Measurements from ENCODE around the gene ZNF524. TPM values are rescaled to one million over a fixed set of nuclear protein-coding genes. Genes with fewer than 3 reads are reported as not detected.

Gene ZNF524
- total and polyA plus RNA-seq, 12 donors: 0.93 to 83.7 (median 28.3) TPM

DNA sequence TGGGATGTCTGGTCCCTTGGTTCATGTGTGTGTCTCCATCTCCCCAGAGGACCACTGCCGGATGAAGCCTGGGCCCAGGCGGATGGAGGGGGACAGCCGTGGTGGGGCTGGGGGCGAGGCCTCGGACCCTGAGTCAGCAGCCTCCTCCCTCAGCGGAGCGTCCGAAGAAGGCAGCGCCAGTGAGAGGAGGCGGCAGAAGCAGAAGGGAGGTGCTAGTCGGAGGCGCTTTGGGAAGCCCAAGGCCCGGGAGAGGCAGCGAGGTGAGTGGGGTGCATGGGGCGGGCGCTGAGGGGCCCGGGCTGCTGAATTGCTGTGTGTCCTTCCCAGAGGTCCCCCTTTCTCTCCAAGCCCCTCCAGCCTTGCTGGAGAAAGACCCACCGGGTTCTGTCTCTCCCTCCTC is 51.1 kb downstream of the ZNF524 start:
- H3K27ac ChIP-seq: no peak overlapping the region
- no peaks in the 10 kb centered on the region for H3K27me3 ChIP-seq
- intact Hi-C loops (cut with DNase I): no loop called here
- no peak for DNase-seq
- TF ChIP-seq POLR2A (IDR thresholded peaks at IDR 0.05): no peak
- TF ChIP-seq, protein P1, sequence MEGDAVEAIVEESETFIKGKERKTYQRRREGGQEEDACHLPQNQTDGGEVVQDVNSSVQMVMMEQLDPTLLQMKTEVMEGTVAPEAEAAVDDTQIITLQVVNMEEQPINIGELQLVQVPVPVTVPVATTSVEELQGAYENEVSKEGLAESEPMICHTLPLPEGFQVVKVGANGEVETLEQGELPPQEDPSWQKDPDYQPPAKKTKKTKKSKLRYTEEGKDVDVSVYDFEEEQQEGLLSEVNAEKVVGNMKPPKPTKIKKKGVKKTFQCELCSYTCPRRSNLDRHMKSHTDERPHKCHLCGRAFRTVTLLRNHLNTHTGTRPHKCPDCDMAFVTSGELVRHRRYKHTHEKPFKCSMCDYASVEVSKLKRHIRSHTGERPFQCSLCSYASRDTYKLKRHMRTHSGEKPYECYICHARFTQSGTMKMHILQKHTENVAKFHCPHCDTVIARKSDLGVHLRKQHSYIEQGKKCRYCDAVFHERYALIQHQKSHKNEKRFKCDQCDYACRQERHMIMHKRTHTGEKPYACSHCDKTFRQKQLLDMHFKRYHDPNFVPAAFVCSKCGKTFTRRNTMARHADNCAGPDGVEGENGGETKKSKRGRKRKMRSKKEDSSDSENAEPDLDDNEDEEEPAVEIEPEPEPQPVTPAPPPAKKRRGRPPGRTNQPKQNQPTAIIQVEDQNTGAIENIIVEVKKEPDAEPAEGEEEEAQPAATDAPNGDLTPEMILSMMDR (IDR thresholded peaks at IDR 0.05): no peak
- H3K9me3 ChIP-seq (replicated peaks in 1 of 3): no peaks in the 10 kb centered on the region
- peaks cover 24 to 29% of the 10 kb centered on the region in 2 donors for H3K4me1 ChIP-seq (replicated peaks in 1 of 2)
- H3K36me3 ChIP-seq (replicated peaks in 1 of 2): peaks cover 0 to 8% of the 10 kb centered on the region in 2 donors
- no peak overlapping the region for H3K4me3 ChIP-seq
- WGBS, 4 donors: 84 to 90% (median 87%) methylated on average over 16 to 18 of the region's 18 CpGs

DNA sequence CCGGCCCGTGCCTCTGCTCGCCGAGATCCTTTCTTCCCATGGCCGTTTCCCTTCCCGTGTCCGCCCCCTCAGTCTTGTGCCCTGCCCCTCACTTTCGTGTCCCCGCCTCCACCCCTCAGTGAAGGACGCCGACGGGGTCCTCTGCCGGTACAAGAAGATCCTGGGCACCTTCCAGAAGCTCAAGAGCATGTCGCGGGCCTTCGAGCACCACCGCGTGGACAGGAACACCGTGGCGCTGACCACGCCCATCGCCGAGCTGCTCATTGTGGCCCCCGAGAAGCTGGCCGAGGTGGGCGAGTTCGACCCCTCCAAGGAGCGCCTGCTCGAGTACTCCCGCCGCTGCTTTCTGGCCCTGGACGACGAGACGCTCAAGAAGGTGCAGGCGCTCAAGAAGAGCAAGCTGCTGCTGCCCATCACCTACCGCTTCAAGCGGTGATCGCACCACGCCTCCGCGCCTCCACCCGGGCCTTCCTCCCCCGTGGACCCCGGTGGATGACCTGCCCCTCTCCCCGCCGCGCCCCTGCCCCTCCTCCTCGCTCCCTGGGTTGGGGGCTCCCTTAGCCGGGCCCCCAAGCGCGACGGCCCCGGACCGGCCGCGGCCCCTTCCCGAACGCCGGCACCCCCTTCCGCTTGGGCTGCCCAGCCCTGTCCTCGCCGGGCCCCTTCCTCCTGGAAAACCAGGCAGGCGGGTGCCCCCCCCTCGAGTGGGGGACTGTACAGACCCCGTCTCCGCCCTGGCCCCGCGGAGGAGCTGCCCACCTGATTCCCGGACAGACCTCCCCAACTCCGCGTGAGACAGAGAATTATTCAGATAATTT is 52.4 kb downstream of the ZNF524 start:
- Histone ChIP-seq H3K4me3 (no peak overlapping the region), H3K27me3 (no peaks in the 10 kb centered on the region), H3K27ac (peak overlapping the region in 1 of 5 donors; percentile 95), H3K36me3 (replicated peaks in 1 of 2) (peaks cover 0 to 8% of the 10 kb centered on the region in 2 donors), H3K9me3 (replicated peaks in 1 of 3) (no peaks in the 10 kb centered on the region), H3K4me1 (replicated peaks in 1 of 2) (peaks cover 32 to 34% of the 10 kb centered on the region in 2 donors)
- 77 to 81% (median 78%) methylated on average over 44 to 71 of the region's 71 CpGs for WGBS, 4 donors
- intact Hi-C loops (cut with DNase I): no loop called here
- peak in 4 of 7 donors; percentile 42 to 70 (median 64) for DNase-seq
- TF ChIP-seq, protein P1 (IDR thresholded peaks at IDR 0.05): no peak
- no peak for TF ChIP-seq POLR2A (IDR thresholded peaks at IDR 0.05)

Other genes starting within 250 kb of the ZNF524 start
- gene COX6B2, start 245.6 kb upstream of the ZNF524 start, total RNA-seq: under 1 TPM in 2 of 9 donors, not detected in 7; 0.17 to 0.18 TPM
- not detected for gene COX6B2, start 245.6 kb upstream of the ZNF524 start, polyA plus RNA-seq
- not detected for gene GARIN5B, start 237.0 kb upstream of the ZNF524 start, total RNA-seq
- not detected for gene GARIN5B, start 237.0 kb upstream of the ZNF524 start, polyA plus RNA-seq
- gene IL11, start 229.8 kb upstream of the ZNF524 start, total RNA-seq: under 1 TPM in 2 of 9 donors, not detected in 7; 0.17 to 0.28 TPM
- 1 to 10 TPM in 1 of 3 donors, under 1 TPM in 1, not detected in 1; 0.24 to 1.1 TPM for gene IL11, start 229.8 kb upstream of the ZNF524 start, polyA plus RNA-seq
- gene TMEM190, start 223.5 kb upstream of the ZNF524 start, total RNA-seq: 1 to 10 TPM in 2 of 9 donors, under 1 TPM in 1, not detected in 6; 0.55 to 2.3 (median 1.1) TPM
- 10 to 100 TPM in 1 of 3 donors, 1 to 10 TPM in 1, under 1 TPM in 1; 0.62 to 63.0 (median 4.7) TPM for gene TMEM190, start 223.5 kb upstream of the ZNF524 start, polyA plus RNA-seq
- gene TMEM238, start 216.0 kb upstream of the ZNF524 start, total RNA-seq: 1 to 10 TPM in 8 of 9 donors, under 1 TPM in 1; 0.28 to 9.3 (median 2.9) TPM
- under 1 TPM in 1 of 3 donors, not detected in 2; 0.13 TPM for gene TMEM238, start 216.0 kb upstream of the ZNF524 start, polyA plus RNA-seq
- gene RPL28, start 214.4 kb upstream of the ZNF524 start, total RNA-seq: 1,000 to 10,000 TPM in 4 of 9 donors, 100 to 1,000 TPM in 5; 194 to 2,378 (median 694) TPM
- gene RPL28, start 214.4 kb upstream of the ZNF524 start, polyA plus RNA-seq: 1,000 to 10,000 TPM in 2 of 3 donors, 100 to 1,000 TPM in 1; 577 to 2,804 (median 2,164) TPM
- gene UBE2S, start 192.5 kb upstream of the ZNF524 start, total RNA-seq: 10 to 100 TPM; 13.0 to 57.1 (median 20.3) TPM
- 10 to 100 TPM in 2 of 3 donors, 1 to 10 TPM in 1; 8.8 to 18.0 (median 11.9) TPM for gene UBE2S, start 192.5 kb upstream of the ZNF524 start, polyA plus RNA-seq
- under 1 TPM in 5 of 9 donors, not detected in 4; 0.08 to 0.49 (median 0.20) TPM for gene SHISA7, start 157.0 kb upstream of the ZNF524 start, total RNA-seq
- 1 to 10 TPM in 2 of 3 donors, under 1 TPM in 1; 0.47 to 1.3 (median 1.1) TPM for gene SHISA7, start 157.0 kb upstream of the ZNF524 start, polyA plus RNA-seq
- 100 to 1,000 TPM in 1 of 9 donors, 10 to 100 TPM in 8; 58.2 to 181 (median 78.3) TPM for gene ISOC2, start 138.6 kb upstream of the ZNF524 start, total RNA-seq
- gene ISOC2, start 138.6 kb upstream of the ZNF524 start, polyA plus RNA-seq: 100 to 1,000 TPM in 1 of 3 donors, 10 to 100 TPM in 2; 18.1 to 119 (median 75.0) TPM
- not detected for gene C19orf85, start 135.5 kb upstream of the ZNF524 start, total RNA-seq
- gene C19orf85, start 135.5 kb upstream of the ZNF524 start, polyA plus RNA-seq: not detected
- 10 to 100 TPM in 3 of 9 donors, 1 to 10 TPM in 5, under 1 TPM in 1; 0.83 to 27.9 (median 8.7) TPM for gene ZNF628, start 123.7 kb upstream of the ZNF524 start, total RNA-seq
- gene ZNF628, start 123.7 kb upstream of the ZNF524 start, polyA plus RNA-seq: 10 to 100 TPM in 1 of 3 donors, 1 to 10 TPM in 1, under 1 TPM in 1; 0.04 to 17.5 (median 3.7) TPM
- gene NAT14, start 115.1 kb upstream of the ZNF524 start, total RNA-seq: 10 to 100 TPM in 6 of 9 donors, 1 to 10 TPM in 3; 4.9 to 46.7 (median 18.3) TPM
- 100 to 1,000 TPM in 1 of 3 donors, 10 to 100 TPM in 1, 1 to 10 TPM in 1; 6.2 to 108 (median 53.8) TPM for gene NAT14, start 115.1 kb upstream of the ZNF524 start, polyA plus RNA-seq
- gene SSC5D, start 111.9 kb upstream of the ZNF524 start, total RNA-seq: 1 to 10 TPM in 8 of 9 donors, under 1 TPM in 1; 0.33 to 6.8 (median 4.4) TPM
- gene SSC5D, start 111.9 kb upstream of the ZNF524 start, polyA plus RNA-seq: 1 to 10 TPM; 1.3 to 10.0 (median 1.5) TPM
- not detected for gene SBK2, start 63.2 kb upstream of the ZNF524 start, total RNA-seq
- not detected for gene SBK2, start 63.2 kb upstream of the ZNF524 start, polyA plus RNA-seq
- gene SBK3, start 54.7 kb upstream of the ZNF524 start, total RNA-seq: under 1 TPM in 2 of 9 donors, not detected in 7; 0.18 to 0.68 TPM
- gene SBK3, start 54.7 kb upstream of the ZNF524 start, polyA plus RNA-seq: under 1 TPM in 1 of 3 donors, not detected in 2; 0.10 TPM
- gene ZNF579, start 19.4 kb upstream of the ZNF524 start, total RNA-seq: 10 to 100 TPM in 2 of 9 donors, 1 to 10 TPM in 7; 2.1 to 15.8 (median 7.9) TPM
- gene ZNF579, start 19.4 kb upstream of the ZNF524 start, polyA plus RNA-seq: 10 to 100 TPM in 2 of 3 donors, 1 to 10 TPM in 1; 2.8 to 27.1 (median 12.2) TPM
- 10 to 100 TPM in 4 of 9 donors, 1 to 10 TPM in 5; 4.4 to 19.7 (median 9.2) TPM for gene FIZ1, start 771 bp upstream of the ZNF524 start, total RNA-seq
- 10 to 100 TPM in 2 of 3 donors, 1 to 10 TPM in 1; 6.3 to 19.6 (median 15.2) TPM for gene FIZ1, start 771 bp upstream of the ZNF524 start, polyA plus RNA-seq
- 10 to 100 TPM in 5 of 9 donors, 1 to 10 TPM in 3, under 1 TPM in 1; 0.72 to 19.6 (median 10.3) TPM for gene ZNF865, start 5.4 kb downstream of the ZNF524 start, total RNA-seq
- gene ZNF865, start 5.4 kb downstream of the ZNF524 start, polyA plus RNA-seq: 10 to 100 TPM in 2 of 3 donors, 1 to 10 TPM in 1; 2.0 to 24.7 (median 11.7) TPM
- 10 to 100 TPM in 3 of 9 donors, 1 to 10 TPM in 6; 5.4 to 16.3 (median 9.7) TPM for gene ZNF784, start 24.3 kb downstream of the ZNF524 start, total RNA-seq
- 10 to 100 TPM in 1 of 3 donors, 1 to 10 TPM in 2; 3.5 to 13.6 (median 8.3) TPM for gene ZNF784, start 24.3 kb downstream of the ZNF524 start, polyA plus RNA-seq
- 10 to 100 TPM in 8 of 9 donors, 1 to 10 TPM in 1; 8.0 to 68.7 (median 42.0) TPM for gene ZNF580, start 40.7 kb downstream of the ZNF524 start, total RNA-seq
- gene ZNF580, start 40.7 kb downstream of the ZNF524 start, polyA plus RNA-seq: 100 to 1,000 TPM in 1 of 3 donors, 10 to 100 TPM in 2; 16.6 to 101 (median 97.5) TPM
- gene ZNF581, start 43.4 kb downstream of the ZNF524 start, total RNA-seq: 10 to 100 TPM; 11.2 to 55.7 (median 22.7) TPM
- 10 to 100 TPM in 2 of 3 donors, 1 to 10 TPM in 1; 8.7 to 23.3 (median 22.4) TPM for gene ZNF581, start 43.4 kb downstream of the ZNF524 start, polyA plus RNA-seq
- gene CCDC106, start 47.9 kb downstream of the ZNF524 start, total RNA-seq: 10 to 100 TPM; 21.7 to 42.8 (median 27.3) TPM
- 10 to 100 TPM; 14.8 to 63.8 (median 42.8) TPM for gene CCDC106, start 47.9 kb downstream of the ZNF524 start, polyA plus RNA-seq
- 100 to 1,000 TPM in 6 of 9 donors, 10 to 100 TPM in 3; 76.0 to 178 (median 119) TPM for gene U2AF2, start 54.7 kb downstream of the ZNF524 start, total RNA-seq
- 100 to 1,000 TPM in 1 of 3 donors, 10 to 100 TPM in 2; 58.9 to 243 (median 85.3) TPM for gene U2AF2, start 54.7 kb downstream of the ZNF524 start, polyA plus RNA-seq
- 100 to 1,000 TPM in 8 of 9 donors, 10 to 100 TPM in 1; 20.1 to 235 (median 162) TPM for gene EPN1, start 74.9 kb downstream of the ZNF524 start, total RNA-seq
- 100 to 1,000 TPM in 1 of 3 donors, 10 to 100 TPM in 2; 27.8 to 151 (median 77.1) TPM for gene EPN1, start 74.9 kb downstream of the ZNF524 start, polyA plus RNA-seq
- not detected for gene NLRP9, start 138.1 kb downstream of the ZNF524 start, total RNA-seq
- not detected for gene NLRP9, start 138.1 kb downstream of the ZNF524 start, polyA plus RNA-seq
- gene RFPL4A, start 158.8 kb downstream of the ZNF524 start, total RNA-seq: under 1 TPM in 1 of 9 donors, not detected in 8; 0.28 TPM
- gene RFPL4A, start 158.8 kb downstream of the ZNF524 start, polyA plus RNA-seq: not detected
- not detected for gene RFPL4AL1, start 168.8 kb downstream of the ZNF524 start, total RNA-seq
- gene RFPL4AL1, start 168.8 kb downstream of the ZNF524 start, polyA plus RNA-seq: not detected
- gene NLRP11, start 231.7 kb downstream of the ZNF524 start, total RNA-seq: under 1 TPM in 2 of 9 donors, not detected in 7; 0.06 to 0.11 TPM
- not detected for gene NLRP11, start 231.7 kb downstream of the ZNF524 start, polyA plus RNA-seq
- gene NLRP4, start 236.3 kb downstream of the ZNF524 start, total RNA-seq: not detected
- gene NLRP4, start 236.3 kb downstream of the ZNF524 start, polyA plus RNA-seq: not detected